H1 (cell line): Measurements from ENCODE around the gene FGFRL1. TPM values are rescaled to one million over a fixed set of nuclear protein-coding genes. Genes with fewer than 3 reads are reported as not detected.

Experiments
- CTCF ChIA-PET: fragments of 300-600 bp; sonication (Branson Sonifier 250); formaldehyde crosslinking; loops from one replicate; lab custom pipeline; 2021; ENCODE audit not compliant: partially characterized antibody; lab: Charles Lee
- POLR2A ChIA-PET: fragments of 300-600 bp; sonication (Branson Sonifier 250); formaldehyde crosslinking; loops from one replicate; lab custom pipeline; 2021; ENCODE audit warnings: inconsistent platforms; ENCODE audit not compliant: partially characterized antibody; lab: Charles Lee
- DNase-seq, 2 experiments: peaks; one replicate each; pipeline versions ENCODE4 v3.0.0 to v3.0.0-alpha.2; 2010 to 2022; ENCODE audit warnings: low spot score in 2 of 2, low read depth in 1 of 2, mixed read lengths in 1 of 2
- FAIRE-seq: peaks from 2 replicates; lab custom pipeline; 2011; peaks lifted over from hg19 to GRCh38; lab: Jason Lieb, UNC
- H2AFZ ChIP-seq: 2 replicates; pipeline ENCODE4 v1.8.1; 2012; ENCODE audit warnings: low read length, inconsistent platforms
- H2AK5ac ChIP-seq: 2 replicates; pipeline ENCODE4 v1.6.1; 2013; ENCODE audit warnings: low read depth, low read length
- H2BK120ac ChIP-seq: replicated peaks from 2 replicates; pipeline ENCODE3; 2013; ENCODE audit warnings: low read depth, low read length, inconsistent platforms
- H2BK12ac ChIP-seq: 2 replicates; pipeline ENCODE4 v1.6.1; 2013; ENCODE audit warnings: low read depth, low read length
- H2BK15ac ChIP-seq: 2 replicates; pipeline ENCODE4 v1.6.1; 2013; ENCODE audit warnings: low read length
- H2BK20ac ChIP-seq: 2 replicates; pipeline ENCODE4 v1.6.1; 2013; ENCODE audit warnings: low read length
- H2BK5ac ChIP-seq: 2 replicates; pipeline ENCODE4 v1.6.1; 2013; ENCODE audit warnings: low read depth, low read length
- H3K14ac ChIP-seq: 2 replicates; pipeline ENCODE4 v1.6.1; 2013; ENCODE audit warnings: inconsistent platforms; ENCODE audit not compliant: insufficient read length
- H3K18ac ChIP-seq: 2 replicates; pipeline ENCODE4 v1.6.1; 2013; ENCODE audit warnings: low read length; ENCODE audit errors: extremely low read depth
- H3K23ac ChIP-seq: 2 replicates; pipeline ENCODE4 v1.6.1; 2013; ENCODE audit warnings: inconsistent platforms; ENCODE audit not compliant: insufficient read length
- H3K23me2 ChIP-seq: 2 replicates; pipeline ENCODE4 v1.6.1; 2013; ENCODE audit warnings: low read depth, low read length
- H3K27ac ChIP-seq: 2 replicates; pipeline ENCODE4 v1.6.1; 2011; ENCODE audit warnings: low read depth, low read length, inconsistent platforms
- H3K27me3 ChIP-seq, 4 experiments: replicated peaks in 1 of 4; 1 replicate in 1 of 4; 2 replicates in 3 of 4; pipeline versions ENCODE4 v1.6.1 to v1.8.1; 2011 to 2013; ENCODE audit warnings: low read length in 3 of 4, mild to moderate bottlenecking in 3 of 4, inconsistent platforms in 2 of 4, mixed read lengths in 2 of 4, moderate library complexity in 1 of 4; ENCODE audit not compliant: control insufficient read depth in 3 of 4, insufficient read depth in 3 of 4; ENCODE audit errors: extremely low read depth in 1 of 4
- H3K36me3 ChIP-seq, 4 experiments: 2 replicates each; pipeline versions ENCODE4 v1.6.1 to v1.8.1; 2011 to 2013; ENCODE audit warnings: mild to moderate bottlenecking in 4 of 4, low read length in 3 of 4, moderate library complexity in 2 of 4, control low read depth in 1 of 4, inconsistent platforms in 1 of 4; ENCODE audit not compliant: insufficient read depth in 4 of 4, control insufficient read depth in 2 of 4
- H3K4ac ChIP-seq: replicated peaks from 2 replicates; pipeline ENCODE3; 2013; ENCODE audit warnings: low read length, low read depth, mixed read lengths, inconsistent platforms; ENCODE audit not compliant: insufficient read length
- H3K4me1 ChIP-seq, 4 experiments: replicated peaks in 1 of 4; 1 replicate in 1 of 4; 2 replicates in 3 of 4; pipeline versions ENCODE4 v1.6.1 to v1.8.1; 2011 to 2013; ENCODE audit warnings: low read length in 3 of 4, inconsistent platforms in 2 of 4, mixed read lengths in 1 of 4; ENCODE audit not compliant: insufficient read depth in 4 of 4, control insufficient read depth in 3 of 4
- H3K4me2 ChIP-seq, 2 experiments: 2 replicates each; pipeline versions ENCODE4 v1.6.1 to v1.8.1; 2011 to 2013; ENCODE audit warnings: low read depth in 2 of 2, low read length in 2 of 2, control low read depth in 1 of 2, inconsistent platforms in 1 of 2, mild to moderate bottlenecking in 1 of 2; ENCODE audit not compliant: insufficient read depth in 1 of 2
- H3K4me3 ChIP-seq, 4 experiments: fragments of 200-600, 300-600 bp in 1 of 4; sonication (generic), shearing (Covaris generic), sonication (Bioruptor Twin) in 1 of 4; 2 replicates each; pipeline versions ENCODE4 v1.5.1 to v1.8.1; 2011 to 2016; ENCODE audit warnings: low read length in 4 of 4, low read depth in 3 of 4, control low read depth in 2 of 4, inconsistent platforms in 2 of 4, mild to moderate bottlenecking in 2 of 4, mixed read lengths in 1 of 4, moderate library complexity in 1 of 4; ENCODE audit not compliant: insufficient read depth in 2 of 4; ENCODE audit errors: extremely low read depth in 1 of 4
- H3K56ac ChIP-seq: replicated peaks from 2 replicates; pipeline ENCODE3; 2013; ENCODE audit warnings: low read depth, mild to moderate bottlenecking, mixed read lengths, low read length, inconsistent platforms; ENCODE audit not compliant: insufficient read length
- H3K79me1 ChIP-seq: 2 replicates; pipeline ENCODE4 v1.6.1; 2013; ENCODE audit warnings: low read depth, low read length, control low read depth
- H3K79me2 ChIP-seq, 2 experiments: 2 replicates each; pipeline versions ENCODE4 v1.6.1 to v1.8.1; 2012 to 2013; ENCODE audit warnings: low read length in 2 of 2, mild to moderate bottlenecking in 2 of 2, inconsistent platforms in 1 of 2; ENCODE audit not compliant: insufficient read depth in 2 of 2, control insufficient read depth in 1 of 2
- H3K9ac ChIP-seq, 4 experiments: replicated peaks in 1 of 4; 1 replicate in 1 of 4; 2 replicates in 3 of 4; pipeline versions ENCODE4 v1.6.1 to v1.8.1; 2011 to 2013; ENCODE audit warnings: low read depth in 3 of 4, low read length in 3 of 4, control low read depth in 2 of 4, mild to moderate bottlenecking in 2 of 4, moderate library complexity in 2 of 4, inconsistent platforms in 1 of 4; ENCODE audit errors: extremely low read depth in 1 of 4
- H3K9me3 ChIP-seq, 2 experiments: 2 replicates each; pipeline versions ENCODE4 v1.6.1 to v1.8.1; 2012 to 2013; ENCODE audit warnings: mild to moderate bottlenecking in 2 of 2, moderate library complexity in 2 of 2, control low read depth in 1 of 2, inconsistent platforms in 1 of 2, low read depth in 1 of 2, low read length in 1 of 2, mixed read lengths in 1 of 2; ENCODE audit not compliant: insufficient read depth in 2 of 2
- H4K20me1 ChIP-seq, 2 experiments: replicated peaks in 1 of 2; 2 replicates each; pipeline versions ENCODE3 to v1.8.1; 2011 to 2013; ENCODE audit warnings: inconsistent platforms in 2 of 2, low read length in 2 of 2, mild to moderate bottlenecking in 1 of 2; ENCODE audit not compliant: insufficient read depth in 2 of 2, control insufficient read depth in 1 of 2
- H4K5ac ChIP-seq: 2 replicates; pipeline ENCODE4 v1.6.1; 2013; ENCODE audit warnings: low read length, low read depth, mixed read lengths, inconsistent platforms; ENCODE audit not compliant: insufficient read length
- H4K8ac ChIP-seq: 2 replicates; pipeline ENCODE4 v1.8.0; 2013; ENCODE audit warnings: mild to moderate bottlenecking, moderate library complexity, low read length, inconsistent platforms; ENCODE audit not compliant: insufficient read depth; ENCODE audit errors: extremely low read depth
- H4K91ac ChIP-seq: replicated peaks from 2 replicates; pipeline ENCODE3; 2013; ENCODE audit warnings: low read length, mixed read lengths, inconsistent platforms; ENCODE audit not compliant: insufficient read length
- ASH2L ChIP-seq: fragments of 200-600, 300-600 bp; sonication (generic); IDR thresholded peaks from one replicate; pipeline ENCODE4 v1.7.1; 2017; ENCODE audit warnings: low read length
- BCL11A ChIP-seq, 2 experiments: IDR thresholded peaks; one replicate each; pipeline ENCODE4 v1.6.1; 2011; ENCODE audit warnings: low read depth in 2 of 2, low read length in 2 of 2, mild to moderate bottlenecking in 2 of 2
- BRCA1 ChIP-seq: IDR thresholded peaks from 2 replicates; pipeline ENCODE4 v1.6.1; 2012; ENCODE audit warnings: low read depth, low read length, improper control_type of control experiment
- EZH2 ChIP-seq: fragments of 200-600 bp; sonication (generic); IDR thresholded peaks from 2 replicates; pipeline ENCODE4 v1.7.1; 2012; ENCODE audit warnings: low read depth, mild to moderate bottlenecking, moderate library complexity, low read length, inconsistent platforms; ENCODE audit not compliant: severe bottlenecking
- POLR2A ChIP-seq, 2 experiments: IDR thresholded peaks; 1 replicate in 1 of 2; 2 replicates in 1 of 2; pipeline ENCODE4 v1.6.1; 2011; ENCODE audit warnings: low read depth in 2 of 2, low read length in 2 of 2, mild to moderate bottlenecking in 2 of 2; ENCODE audit errors: control extremely low read depth in 1 of 2
- POU5F1 ChIP-seq: IDR thresholded peaks from 2 replicates; pipeline ENCODE4 v1.6.1; 2011; ENCODE audit warnings: low read depth, mild to moderate bottlenecking, low read length, moderate library complexity
- SIX5 ChIP-seq: IDR thresholded peaks from 2 replicates; pipeline ENCODE4 v1.6.1; 2011; ENCODE audit warnings: mild to moderate bottlenecking, low read depth, low read length
- TAF7 ChIP-seq: optimal IDR thresholded peaks from 2 replicates; pipeline ENCODE3; 2011; ENCODE audit warnings: low read depth, mild to moderate bottlenecking, inconsistent platforms, low read length, moderate library complexity, borderline replicate concordance
- WGBS, 2 experiments: shearing (Covaris generic) in 1 of 2; methylation state at CpG; one replicate each; pipeline versions ENCODE4 v1.1.6 to v1.1.7; 2013 to 2015; ENCODE audit warnings: low lambda C conversion rate in 2 of 2, mixed read lengths in 2 of 2, inconsistent platforms in 1 of 2, low coverage in 1 of 2, missing lambda C conversion rate in 1 of 2; ENCODE audit not compliant: insufficient replicate concordance in 2 of 2, insufficient coverage in 1 of 2, insufficient read length in 1 of 2; ENCODE audit errors: extremely low coverage in 1 of 2, missing lambda C conversion rate in 1 of 2; 5-methylcytosine and 5-hydroxymethylcytosine counted together
- polyA plus RNA-seq, 7 experiments: library from polyadenylated mRNA; depleted of rRNA in 3 of 7; stranded (reverse) in 5 of 7; unstranded in 2 of 7; fragments of >200 nt in 5 of 7; fragments of 200-250 nt in 2 of 7; gene quantifications; 1 replicate in 5 of 7; 2 replicates in 1 of 7; 4 replicates in 1 of 7; pipeline versions ENCODE4 v1.2.1 to v1.2.3, GENCODE V29; 2011 to 2013; ENCODE audit warnings: missing spikeins in 2 of 7, mixed read lengths in 2 of 7
- total RNA-seq: library from RNA; stranded (reverse); fragmentation: NEBNext Ultra II Directional; extraction: Animal tissue kit (Norgen Biotek cat#: 25700); gene quantifications from 2 replicates; pipeline ENCODE4 v1.2.1, GENCODE V29; 2021
- TF ChIP-seq, protein P1 (sequence below): IDR thresholded peaks from 2 replicates; pipeline ENCODE4 v1.6.1; 2011; ENCODE audit warnings: low read length, improper control_type of control experiment
- TF ChIP-seq, protein P2 (sequence below): IDR thresholded peaks from 2 replicates; pipeline ENCODE4 v1.6.1; 2012; ENCODE audit warnings: inconsistent platforms

Gene FGFRL1
- total and polyA plus RNA-seq, 2 of the 8 experiments (the other 6 are each of a cell fraction or from before 2014, with no cell fraction given): 18.9 to 34.6 TPM

DNA sequence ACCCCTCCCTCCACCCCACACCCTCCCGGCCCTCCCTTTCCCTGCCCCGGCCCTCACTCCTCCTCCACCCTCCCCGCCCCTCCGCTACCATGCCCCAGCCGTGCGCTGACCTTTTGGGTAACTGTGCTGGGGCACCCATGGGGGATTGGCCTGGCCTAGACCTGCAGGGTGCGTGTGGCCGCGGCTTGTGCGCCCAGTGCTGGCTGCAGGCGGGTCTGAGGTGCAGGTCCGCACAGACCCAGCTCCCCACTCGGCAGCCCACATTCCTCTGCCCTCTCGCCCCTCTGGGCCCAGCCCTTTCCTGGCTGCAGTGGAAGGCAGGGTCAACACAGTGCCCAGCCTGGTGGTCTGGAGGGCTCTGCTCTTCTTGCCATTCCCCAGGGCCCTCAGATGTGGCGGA lies 24.7 kb downstream of the FGFRL1 start:
- Histone ChIP-seq H2BK12ac (no peak overlapping the region), H3K4me1 (peaks cover 0 to 14% (median 2%) of the 10 kb centered on the region in 4 experiments; a peak in 3 of 7 replicates), H2AK5ac (no peak overlapping the region), H3K9me3 (no peaks in the 10 kb centered on the region), H2BK20ac (no peak overlapping the region)
- 92% methylated on average over 8 of the region's 15 CpGs; no CpG with 5 or more reads in 1 of the 2 experiments for WGBS, 2 experiments
- POLR2A ChIA-PET: interaction anchor here (1.4 kb wide), 1 partner anchor 9 kb away, joined by 5 read pairs; no protein-coding TSS in a partner anchor
- TF ChIP-seq SIX5 (no peak), POU5F1 (no peak), ASH2L (no peak), EZH2 (no peak), TAF7 (no peak), BRCA1 (no peak), POLR2A (IDR thresholded peaks at IDR 0.05; ENCODE audit: control extremely low read depth in 1 of 2, low read depth in 2 of 2, low read length in 2 of 2) (no peak), BCL11A (IDR thresholded peaks at IDR 0.05; ENCODE audit: low read depth in 2 of 2, low read length in 2 of 2) (no peak)
- TF ChIP-seq, protein P1, sequence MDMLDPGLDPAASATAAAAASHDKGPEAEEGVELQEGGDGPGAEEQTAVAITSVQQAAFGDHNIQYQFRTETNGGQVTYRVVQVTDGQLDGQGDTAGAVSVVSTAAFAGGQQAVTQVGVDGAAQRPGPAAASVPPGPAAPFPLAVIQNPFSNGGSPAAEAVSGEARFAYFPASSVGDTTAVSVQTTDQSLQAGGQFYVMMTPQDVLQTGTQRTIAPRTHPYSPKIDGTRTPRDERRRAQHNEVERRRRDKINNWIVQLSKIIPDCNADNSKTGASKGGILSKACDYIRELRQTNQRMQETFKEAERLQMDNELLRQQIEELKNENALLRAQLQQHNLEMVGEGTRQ: no peak
- TF ChIP-seq, protein P2, sequence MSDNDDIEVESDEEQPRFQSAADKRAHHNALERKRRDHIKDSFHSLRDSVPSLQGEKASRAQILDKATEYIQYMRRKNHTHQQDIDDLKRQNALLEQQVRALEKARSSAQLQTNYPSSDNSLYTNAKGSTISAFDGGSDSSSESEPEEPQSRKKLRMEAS: no peak
- TF ChIP-seq, all 59 proteins: peak for 0
- no peak overlapping the region for H3K4ac ChIP-seq
- no peak overlapping the region for H2AFZ ChIP-seq
- no peak overlapping the region for H3K9ac ChIP-seq
- DNase-seq: no peak
- no peak overlapping the region for H4K91ac ChIP-seq
- no peaks in the 10 kb centered on the region for H3K36me3 ChIP-seq
- H3K4me2 ChIP-seq: no peak overlapping the region
- H2BK5ac ChIP-seq: no peak overlapping the region
- no peaks in the 10 kb centered on the region for H3K79me1 ChIP-seq
- H4K8ac ChIP-seq: no peak overlapping the region
- no peak overlapping the region for H2BK120ac ChIP-seq
- CTCF ChIA-PET: interaction anchor here (0.6 to 2.0 kb wide), 4 partner anchors 8 to 99 kb away, joined by 3 to 6 read pairs (median 4); no protein-coding TSS in a partner anchor
- no peak overlapping the region for H2BK15ac ChIP-seq
- no peak overlapping the region for H3K23ac ChIP-seq
- H3K27me3 ChIP-seq: no peaks in the 10 kb centered on the region
- no peak overlapping the region for H3K14ac ChIP-seq
- no peak overlapping the region for H3K4me3 ChIP-seq
- H3K23me2 ChIP-seq: peaks cover 2% of the 10 kb centered on the region; the same call in 1 of the 2 replicates
- H4K5ac ChIP-seq: no peak overlapping the region
- H4K20me1 ChIP-seq: no peaks in the 10 kb centered on the region
- H3K18ac ChIP-seq: peak overlapping the region; percentile 6; the same call in 1 of the 2 replicates
- H3K27ac ChIP-seq: no peak overlapping the region
- no peaks in the 10 kb centered on the region for H3K79me2 ChIP-seq
- H3K56ac ChIP-seq: no peak overlapping the region
- no peak for FAIRE-seq
